ENCODE results near the gene SUDS3.
"Not testable (repeated sequence)": the region's sequence is repeated elsewhere in the genome, so short reads cannot be mapped to it uniquely, and the experiment has no call there.

SUDS3 gene

DNA sequence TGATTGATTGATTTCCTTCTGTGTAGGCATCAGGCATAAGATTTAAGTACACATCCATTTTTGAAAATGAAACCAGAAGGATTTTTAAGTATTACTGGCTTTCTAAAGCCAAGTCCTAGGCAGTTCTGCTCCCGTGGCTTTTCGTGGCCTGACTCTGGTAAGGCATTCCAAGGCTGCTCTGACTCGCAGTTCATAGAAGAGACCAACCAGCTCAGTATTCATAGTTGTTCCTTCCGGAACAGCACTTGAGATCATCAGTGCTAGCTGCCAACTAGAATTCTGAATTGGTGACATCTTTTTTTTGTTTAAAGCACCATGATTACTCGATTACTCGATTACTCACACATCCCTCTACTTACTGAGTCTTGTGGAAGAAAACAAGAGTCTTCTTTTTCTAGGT, 25.9 kb downstream of the SUDS3 start:
- Histone ChIP-seq H3K14ac (ENCODE audit: low read length) (no peak overlapping the region), H3K18ac (ENCODE audit: low read length) (no peak overlapping the region), H3K27ac (replicated peaks; ENCODE audit: low read length) (no peak overlapping the region), H4K8ac (ENCODE audit: low read depth, low read length) (no peak overlapping the region), H3K23ac (ENCODE audit: low read depth, low read length, poor library complexity) (no peak overlapping the region), H3K9ac (ENCODE audit: low read depth, low read length, poor library complexity) (no peak overlapping the region), H4K91ac (ENCODE audit: low read depth, low read length, poor library complexity) (no peak overlapping the region), H2BK120ac (ENCODE audit: low read depth, low read length) (no peak overlapping the region), H2BK5ac (ENCODE audit: low read length) (no peak overlapping the region), H2AK5ac (ENCODE audit: low read depth, low read length) (no peak overlapping the region), H2AFZ (ENCODE audit: low read length) (no peak overlapping the region), H3K4me1 (ENCODE audit: control insufficient read depth in 2 of 2, insufficient read depth in 1 of 2, low read depth in 1 of 2, low read length in 2 of 2) (no peaks in the 10 kb centered on the region), H3K27me3 (ENCODE audit: control insufficient read depth in 3 of 3, insufficient read depth in 3 of 3, low read depth in 1 of 3, low read length in 3 of 3) (no peaks in the 10 kb centered on the region), H3K79me1 (ENCODE audit: low read depth, low read length) (peaks cover 1% of the 10 kb centered on the region), H3K4me3 (ENCODE audit: low read length in 2 of 2) (no peak overlapping the region), H3K4ac (ENCODE audit: low read length) (no peak overlapping the region), H3K36me3 (replicated peaks in 1 of 2; ENCODE audit: control insufficient read depth in 2 of 2, insufficient read depth in 2 of 2, low read length in 2 of 2) (peaks cover 26 to 94% of the 10 kb centered on the region in 2 donors), H2BK15ac (ENCODE audit: low read length) (no peak overlapping the region), H3K9me3 (replicated peaks in 1 of 2; ENCODE audit: control insufficient read depth in 2 of 2, insufficient read depth in 1 of 2, low read depth in 1 of 2, low read length in 2 of 2) (no peaks in the 10 kb centered on the region), H2BK12ac (ENCODE audit: low read length) (no peak overlapping the region), H3K4me2 (ENCODE audit: insufficient read depth, low read length, poor library complexity, severe bottlenecking) (no peak overlapping the region)
- WGBS, 2 donors (ENCODE audit: extremely low coverage in 2 of 2, insufficient read length in 2 of 2, insufficient replicate concordance in 1 of 2): no CpG with 5 or more reads among the region's 6 CpGs
- no peak for DNase-seq (ENCODE audit: low spot score)

DNA sequence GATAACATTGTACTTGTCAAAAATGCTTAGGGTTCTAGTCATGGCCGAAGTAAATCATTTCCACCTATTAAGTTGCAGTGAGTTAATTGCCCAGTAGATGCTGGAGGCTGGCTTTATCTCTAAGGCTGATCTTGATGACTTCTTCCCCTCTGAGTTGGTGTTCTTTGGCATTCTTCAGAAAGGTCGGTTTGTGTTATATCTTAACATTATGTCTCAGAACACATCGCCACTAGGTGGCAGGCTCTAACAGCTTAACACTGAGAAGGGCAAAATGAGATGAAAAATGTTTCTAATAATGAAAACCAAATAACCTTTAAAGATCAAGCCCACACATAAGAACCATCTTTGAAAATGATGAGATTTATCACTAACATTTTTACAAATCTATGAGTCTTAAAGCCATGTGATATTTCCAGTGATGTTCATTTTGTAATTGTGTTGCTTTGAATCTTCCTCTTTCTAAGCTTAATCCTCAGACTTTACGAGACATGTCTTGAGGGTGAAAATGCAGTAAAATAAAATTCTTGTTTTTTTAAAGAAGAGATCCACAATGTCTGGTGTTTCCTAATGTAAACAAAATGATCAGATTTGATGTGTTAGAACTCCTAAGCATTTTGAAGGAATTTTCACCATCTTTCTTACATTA, 28.6 kb downstream of the SUDS3 start:
- Histone ChIP-seq H4K8ac (ENCODE audit: low read depth, low read length) (no peak overlapping the region), H3K14ac (ENCODE audit: low read length) (no peak overlapping the region), H3K18ac (ENCODE audit: low read length) (no peak overlapping the region), H3K9me3 (replicated peaks in 1 of 2; ENCODE audit: control insufficient read depth in 2 of 2, insufficient read depth in 1 of 2, low read depth in 1 of 2, low read length in 2 of 2) (no peaks in the 10 kb centered on the region), H3K9ac (ENCODE audit: low read depth, low read length, poor library complexity) (no peak overlapping the region), H4K91ac (ENCODE audit: low read depth, low read length, poor library complexity) (no peak overlapping the region), H3K4ac (ENCODE audit: low read length) (no peak overlapping the region), H2AK5ac (ENCODE audit: low read depth, low read length) (no peak overlapping the region), H3K79me1 (ENCODE audit: low read depth, low read length) (peaks cover 1% of the 10 kb centered on the region), H3K4me1 (ENCODE audit: control insufficient read depth in 2 of 2, insufficient read depth in 1 of 2, low read depth in 1 of 2, low read length in 2 of 2) (no peaks in the 10 kb centered on the region), H2BK12ac (ENCODE audit: low read length) (no peak overlapping the region), H2BK5ac (ENCODE audit: low read length) (no peak overlapping the region), H2BK120ac (ENCODE audit: low read depth, low read length) (no peak overlapping the region), H3K36me3 (replicated peaks in 1 of 2; ENCODE audit: control insufficient read depth in 2 of 2, insufficient read depth in 2 of 2, low read length in 2 of 2) (peaks cover 15 to 83% of the 10 kb centered on the region in 2 donors), H3K23ac (ENCODE audit: low read depth, low read length, poor library complexity) (no peak overlapping the region), H3K4me2 (ENCODE audit: insufficient read depth, low read length, poor library complexity, severe bottlenecking) (no peak overlapping the region), H2AFZ (ENCODE audit: low read length) (no peak overlapping the region), H2BK15ac (ENCODE audit: low read length) (no peak overlapping the region), H3K27ac (replicated peaks; ENCODE audit: low read length) (no peak overlapping the region), H3K27me3 (ENCODE audit: control insufficient read depth in 3 of 3, insufficient read depth in 3 of 3, low read depth in 1 of 3, low read length in 3 of 3) (no peaks in the 10 kb centered on the region), H3K4me3 (ENCODE audit: low read length in 2 of 2) (no peak overlapping the region)
- peak; percentile 53 for DNase-seq (ENCODE audit: low spot score)
- WGBS, 2 donors (ENCODE audit: extremely low coverage in 2 of 2, insufficient read length in 2 of 2, insufficient replicate concordance in 1 of 2): no CpG with 5 or more reads among the region's 4 CpGs

DNA sequence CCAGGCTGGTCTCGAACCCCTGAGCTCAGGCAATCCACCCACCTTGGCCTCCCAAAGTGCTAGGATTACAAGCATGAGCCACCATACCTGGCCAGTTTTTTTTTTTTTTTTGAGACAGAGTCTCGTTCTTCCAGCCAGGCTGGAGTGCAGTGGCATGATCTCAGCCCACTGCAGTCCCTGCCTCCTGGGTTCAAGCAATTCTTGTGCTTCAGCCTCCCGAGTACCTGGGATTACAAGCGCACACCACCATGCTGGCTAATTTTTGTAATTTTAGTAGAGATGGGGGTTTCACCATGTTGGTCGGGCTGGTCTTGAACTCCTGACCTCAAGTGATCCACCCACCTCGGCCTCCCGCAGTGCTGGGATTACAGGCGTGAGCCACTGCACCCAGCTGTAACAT, 31.9 kb downstream of the SUDS3 start:
- peaks cover 17 to 79% of the 10 kb centered on the region in 2 donors for H3K36me3 ChIP-seq (replicated peaks in 1 of 2; ENCODE audit: control insufficient read depth in 2 of 2, insufficient read depth in 2 of 2, low read length in 2 of 2)
- not testable (repeated sequence) for H2BK120ac ChIP-seq (ENCODE audit: low read depth, low read length); H3K27me3 ChIP-seq (ENCODE audit: control insufficient read depth in 3 of 3, insufficient read depth in 3 of 3, low read depth in 1 of 3, low read length in 3 of 3); H2AFZ ChIP-seq (ENCODE audit: low read length); H3K79me1 ChIP-seq (ENCODE audit: low read depth, low read length); H3K4me3 ChIP-seq (ENCODE audit: low read length in 2 of 2); H3K4me1 ChIP-seq (ENCODE audit: control insufficient read depth in 2 of 2, insufficient read depth in 1 of 2, low read depth in 1 of 2, low read length in 2 of 2); DNase-seq (ENCODE audit: low spot score); H3K4ac ChIP-seq (ENCODE audit: low read length); H2BK15ac ChIP-seq (ENCODE audit: low read length); H3K4me2 ChIP-seq (ENCODE audit: insufficient read depth, low read length, poor library complexity, severe bottlenecking); H3K14ac ChIP-seq (ENCODE audit: low read length); H3K27ac ChIP-seq (replicated peaks; ENCODE audit: low read length); H4K91ac ChIP-seq (ENCODE audit: low read depth, low read length, poor library complexity); H2BK12ac ChIP-seq (ENCODE audit: low read length); H3K9ac ChIP-seq (ENCODE audit: low read depth, low read length, poor library complexity); H3K9me3 ChIP-seq (replicated peaks in 1 of 2; ENCODE audit: control insufficient read depth in 2 of 2, insufficient read depth in 1 of 2, low read depth in 1 of 2, low read length in 2 of 2); H4K8ac ChIP-seq (ENCODE audit: low read depth, low read length); H3K23ac ChIP-seq (ENCODE audit: low read depth, low read length, poor library complexity); H2AK5ac ChIP-seq (ENCODE audit: low read depth, low read length); H3K18ac ChIP-seq (ENCODE audit: low read length); H2BK5ac ChIP-seq (ENCODE audit: low read length)
- no CpG with 5 or more reads among the region's 8 CpGs for whole genome bisulfite sequencing, 2 donors (ENCODE audit: extremely low coverage in 2 of 2, insufficient read length in 2 of 2, insufficient replicate concordance in 1 of 2)

DNA sequence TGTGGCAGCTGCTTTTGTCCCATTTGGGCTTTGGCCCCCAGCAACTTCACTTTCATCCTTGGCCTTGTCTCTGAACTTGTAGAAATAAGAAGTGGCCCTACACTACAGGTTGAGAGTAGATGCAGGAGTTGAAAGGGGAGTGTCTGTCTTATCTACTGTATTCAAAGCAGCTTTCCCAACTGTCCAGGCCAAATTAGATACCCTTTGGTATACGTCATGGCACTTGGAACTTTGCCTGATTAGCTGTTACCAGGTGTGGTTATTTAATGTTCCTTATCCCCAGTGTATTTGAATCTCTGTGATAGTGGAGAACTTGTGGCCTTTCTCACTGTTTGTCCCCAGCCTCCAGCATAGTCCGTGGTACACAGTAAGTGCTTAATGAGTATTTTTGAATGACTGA, 33.5 kb downstream of the SUDS3 start:
- H3K18ac ChIP-seq (ENCODE audit: low read length): no peak overlapping the region
- H3K23ac ChIP-seq (ENCODE audit: low read depth, low read length, poor library complexity): no peak overlapping the region
- H3K4me2 ChIP-seq (ENCODE audit: insufficient read depth, low read length, poor library complexity, severe bottlenecking): no peak overlapping the region
- H3K27me3 ChIP-seq (ENCODE audit: control insufficient read depth in 3 of 3, insufficient read depth in 3 of 3, low read depth in 1 of 3, low read length in 3 of 3): no peaks in the 10 kb centered on the region
- no peak overlapping the region for H4K91ac ChIP-seq (ENCODE audit: low read depth, low read length, poor library complexity)
- WGBS, 2 donors (ENCODE audit: extremely low coverage in 2 of 2, insufficient read length in 2 of 2, insufficient replicate concordance in 1 of 2): no CpG with 5 or more reads among the region's 2 CpGs
- no peak overlapping the region for H2AFZ ChIP-seq (ENCODE audit: low read length)
- H3K27ac ChIP-seq (replicated peaks; ENCODE audit: low read length): no peak overlapping the region
- no peaks in the 10 kb centered on the region for H3K4me1 ChIP-seq (ENCODE audit: control insufficient read depth in 2 of 2, insufficient read depth in 1 of 2, low read depth in 1 of 2, low read length in 2 of 2)
- no peaks in the 10 kb centered on the region for H3K9me3 ChIP-seq (replicated peaks in 1 of 2; ENCODE audit: control insufficient read depth in 2 of 2, insufficient read depth in 1 of 2, low read depth in 1 of 2, low read length in 2 of 2)
- H4K8ac ChIP-seq (ENCODE audit: low read depth, low read length): no peak overlapping the region
- no peak overlapping the region for H3K4ac ChIP-seq (ENCODE audit: low read length)
- H2BK12ac ChIP-seq (ENCODE audit: low read length): no peak overlapping the region
- no peak overlapping the region for H2BK5ac ChIP-seq (ENCODE audit: low read length)
- H3K4me3 ChIP-seq (ENCODE audit: low read length in 2 of 2): no peak overlapping the region
- peaks cover 16 to 82% of the 10 kb centered on the region in 2 donors for H3K36me3 ChIP-seq (replicated peaks in 1 of 2; ENCODE audit: control insufficient read depth in 2 of 2, insufficient read depth in 2 of 2, low read length in 2 of 2)
- H2BK120ac ChIP-seq (ENCODE audit: low read depth, low read length): no peak overlapping the region
- no peak overlapping the region for H3K14ac ChIP-seq (ENCODE audit: low read length)
- DNase-seq (ENCODE audit: low spot score): no peak
- H3K9ac ChIP-seq (ENCODE audit: low read depth, low read length, poor library complexity): no peak overlapping the region
- H3K79me1 ChIP-seq (ENCODE audit: low read depth, low read length): no peaks in the 10 kb centered on the region
- H2BK15ac ChIP-seq (ENCODE audit: low read length): no peak overlapping the region
- H2AK5ac ChIP-seq (ENCODE audit: low read depth, low read length): no peak overlapping the region
